H1 (cell line): ENCODE measurements around the gene TEX30. TPM values are rescaled to one million over a fixed set of nuclear protein-coding genes. Genes with fewer than 3 reads are reported as not detected.

Experiments
- CTCF ChIA-PET: fragments of 300-600 bp; sonication (Branson Sonifier 250); formaldehyde crosslinking; loops from one replicate; lab custom pipeline; 2021; ENCODE audit not compliant: partially characterized antibody; lab: Charles Lee
- POLR2A ChIA-PET: fragments of 300-600 bp; sonication (Branson Sonifier 250); formaldehyde crosslinking; loops from one replicate; lab custom pipeline; 2021; ENCODE audit warnings: inconsistent platforms; ENCODE audit not compliant: partially characterized antibody; lab: Charles Lee
- DNase-seq, 2 experiments: peaks; one replicate each; pipeline versions ENCODE4 v3.0.0 to v3.0.0-alpha.2; 2010 to 2022; ENCODE audit warnings: low spot score in 2 of 2, low read depth in 1 of 2, mixed read lengths in 1 of 2
- FAIRE-seq: peaks from 2 replicates; lab custom pipeline; 2011; peaks lifted over from hg19 to GRCh38; lab: Jason Lieb, UNC
- H2AFZ ChIP-seq: 2 replicates; pipeline ENCODE4 v1.8.1; 2012; ENCODE audit warnings: low read length, inconsistent platforms
- H2AK5ac ChIP-seq: 2 replicates; pipeline ENCODE4 v1.6.1; 2013; ENCODE audit warnings: low read depth, low read length
- H2BK120ac ChIP-seq: replicated peaks from 2 replicates; pipeline ENCODE3; 2013; ENCODE audit warnings: low read depth, low read length, inconsistent platforms
- H2BK12ac ChIP-seq: 2 replicates; pipeline ENCODE4 v1.6.1; 2013; ENCODE audit warnings: low read depth, low read length
- H2BK15ac ChIP-seq: 2 replicates; pipeline ENCODE4 v1.6.1; 2013; ENCODE audit warnings: low read length
- H2BK20ac ChIP-seq: 2 replicates; pipeline ENCODE4 v1.6.1; 2013; ENCODE audit warnings: low read length
- H2BK5ac ChIP-seq: 2 replicates; pipeline ENCODE4 v1.6.1; 2013; ENCODE audit warnings: low read depth, low read length
- H3K14ac ChIP-seq: 2 replicates; pipeline ENCODE4 v1.6.1; 2013; ENCODE audit warnings: inconsistent platforms; ENCODE audit not compliant: insufficient read length
- H3K18ac ChIP-seq: 2 replicates; pipeline ENCODE4 v1.6.1; 2013; ENCODE audit warnings: low read length; ENCODE audit errors: extremely low read depth
- H3K23ac ChIP-seq: 2 replicates; pipeline ENCODE4 v1.6.1; 2013; ENCODE audit warnings: inconsistent platforms; ENCODE audit not compliant: insufficient read length
- H3K23me2 ChIP-seq: 2 replicates; pipeline ENCODE4 v1.6.1; 2013; ENCODE audit warnings: low read depth, low read length
- H3K27ac ChIP-seq: 2 replicates; pipeline ENCODE4 v1.6.1; 2011; ENCODE audit warnings: low read depth, low read length, inconsistent platforms
- H3K27me3 ChIP-seq, 4 experiments: replicated peaks in 1 of 4; 1 replicate in 1 of 4; 2 replicates in 3 of 4; pipeline versions ENCODE4 v1.6.1 to v1.8.1; 2011 to 2013; ENCODE audit warnings: low read length in 3 of 4, mild to moderate bottlenecking in 3 of 4, inconsistent platforms in 2 of 4, mixed read lengths in 2 of 4, moderate library complexity in 1 of 4; ENCODE audit not compliant: control insufficient read depth in 3 of 4, insufficient read depth in 3 of 4; ENCODE audit errors: extremely low read depth in 1 of 4
- H3K36me3 ChIP-seq, 4 experiments: 2 replicates each; pipeline versions ENCODE4 v1.6.1 to v1.8.1; 2011 to 2013; ENCODE audit warnings: mild to moderate bottlenecking in 4 of 4, low read length in 3 of 4, moderate library complexity in 2 of 4, control low read depth in 1 of 4, inconsistent platforms in 1 of 4; ENCODE audit not compliant: insufficient read depth in 4 of 4, control insufficient read depth in 2 of 4
- H3K4ac ChIP-seq: replicated peaks from 2 replicates; pipeline ENCODE3; 2013; ENCODE audit warnings: low read length, low read depth, mixed read lengths, inconsistent platforms; ENCODE audit not compliant: insufficient read length
- H3K4me1 ChIP-seq, 4 experiments: replicated peaks in 1 of 4; 1 replicate in 1 of 4; 2 replicates in 3 of 4; pipeline versions ENCODE4 v1.6.1 to v1.8.1; 2011 to 2013; ENCODE audit warnings: low read length in 3 of 4, inconsistent platforms in 2 of 4, mixed read lengths in 1 of 4; ENCODE audit not compliant: insufficient read depth in 4 of 4, control insufficient read depth in 3 of 4
- H3K4me2 ChIP-seq, 2 experiments: 2 replicates each; pipeline versions ENCODE4 v1.6.1 to v1.8.1; 2011 to 2013; ENCODE audit warnings: low read depth in 2 of 2, low read length in 2 of 2, control low read depth in 1 of 2, inconsistent platforms in 1 of 2, mild to moderate bottlenecking in 1 of 2; ENCODE audit not compliant: insufficient read depth in 1 of 2
- H3K4me3 ChIP-seq, 4 experiments: fragments of 200-600, 300-600 bp in 1 of 4; sonication (generic), shearing (Covaris generic), sonication (Bioruptor Twin) in 1 of 4; 2 replicates each; pipeline versions ENCODE4 v1.5.1 to v1.8.1; 2011 to 2016; ENCODE audit warnings: low read length in 4 of 4, low read depth in 3 of 4, control low read depth in 2 of 4, inconsistent platforms in 2 of 4, mild to moderate bottlenecking in 2 of 4, mixed read lengths in 1 of 4, moderate library complexity in 1 of 4; ENCODE audit not compliant: insufficient read depth in 2 of 4; ENCODE audit errors: extremely low read depth in 1 of 4
- H3K56ac ChIP-seq: replicated peaks from 2 replicates; pipeline ENCODE3; 2013; ENCODE audit warnings: low read depth, mild to moderate bottlenecking, mixed read lengths, low read length, inconsistent platforms; ENCODE audit not compliant: insufficient read length
- H3K79me1 ChIP-seq: 2 replicates; pipeline ENCODE4 v1.6.1; 2013; ENCODE audit warnings: low read depth, low read length, control low read depth
- H3K79me2 ChIP-seq, 2 experiments: 2 replicates each; pipeline versions ENCODE4 v1.6.1 to v1.8.1; 2012 to 2013; ENCODE audit warnings: low read length in 2 of 2, mild to moderate bottlenecking in 2 of 2, inconsistent platforms in 1 of 2; ENCODE audit not compliant: insufficient read depth in 2 of 2, control insufficient read depth in 1 of 2
- H3K9ac ChIP-seq, 4 experiments: replicated peaks in 1 of 4; 1 replicate in 1 of 4; 2 replicates in 3 of 4; pipeline versions ENCODE4 v1.6.1 to v1.8.1; 2011 to 2013; ENCODE audit warnings: low read depth in 3 of 4, low read length in 3 of 4, control low read depth in 2 of 4, mild to moderate bottlenecking in 2 of 4, moderate library complexity in 2 of 4, inconsistent platforms in 1 of 4; ENCODE audit errors: extremely low read depth in 1 of 4
- H3K9me3 ChIP-seq, 2 experiments: 2 replicates each; pipeline versions ENCODE4 v1.6.1 to v1.8.1; 2012 to 2013; ENCODE audit warnings: mild to moderate bottlenecking in 2 of 2, moderate library complexity in 2 of 2, control low read depth in 1 of 2, inconsistent platforms in 1 of 2, low read depth in 1 of 2, low read length in 1 of 2, mixed read lengths in 1 of 2; ENCODE audit not compliant: insufficient read depth in 2 of 2
- H4K20me1 ChIP-seq, 2 experiments: replicated peaks in 1 of 2; 2 replicates each; pipeline versions ENCODE3 to v1.8.1; 2011 to 2013; ENCODE audit warnings: inconsistent platforms in 2 of 2, low read length in 2 of 2, mild to moderate bottlenecking in 1 of 2; ENCODE audit not compliant: insufficient read depth in 2 of 2, control insufficient read depth in 1 of 2
- H4K5ac ChIP-seq: 2 replicates; pipeline ENCODE4 v1.6.1; 2013; ENCODE audit warnings: low read length, low read depth, mixed read lengths, inconsistent platforms; ENCODE audit not compliant: insufficient read length
- H4K8ac ChIP-seq: 2 replicates; pipeline ENCODE4 v1.8.0; 2013; ENCODE audit warnings: mild to moderate bottlenecking, moderate library complexity, low read length, inconsistent platforms; ENCODE audit not compliant: insufficient read depth; ENCODE audit errors: extremely low read depth
- H4K91ac ChIP-seq: replicated peaks from 2 replicates; pipeline ENCODE3; 2013; ENCODE audit warnings: low read length, mixed read lengths, inconsistent platforms; ENCODE audit not compliant: insufficient read length
- ATF3 ChIP-seq: IDR thresholded peaks from 2 replicates; pipeline ENCODE4 v1.6.1; 2011; ENCODE audit warnings: low read depth, mild to moderate bottlenecking, low read length; ENCODE audit not compliant: insufficient read depth
- CBX5 ChIP-seq: fragments of 300-800, 300-1000 bp; sonication (generic); IDR thresholded peaks from 2 replicates; pipeline ENCODE4 v1.7.1; 2016; ENCODE audit warnings: antibody characterized with exemption, low read length, low read depth
- CREB1 ChIP-seq: IDR thresholded peaks from 2 replicates; pipeline ENCODE4 v1.6.1; 2012; ENCODE audit warnings: inconsistent platforms
- CTBP2 ChIP-seq: IDR thresholded peaks from 2 replicates; pipeline ENCODE4 v1.7.0; 2011; ENCODE audit warnings: borderline replicate concordance, mild to moderate bottlenecking, moderate library complexity, mixed read lengths, low read length; ENCODE audit not compliant: insufficient read depth, insufficient read length
- MAFK ChIP-seq: IDR thresholded peaks from 2 replicates; pipeline ENCODE4 v1.6.1; 2012; ENCODE audit warnings: low read depth, mild to moderate bottlenecking, improper control_type of control experiment, low read length
- NANOG ChIP-seq: IDR thresholded peaks from 2 replicates; pipeline ENCODE4 v1.6.1; 2011; ENCODE audit warnings: low read length, low read depth, mild to moderate bottlenecking, inconsistent platforms; ENCODE audit not compliant: insufficient read depth, poor library complexity, severe bottlenecking
- POU5F1 ChIP-seq: IDR thresholded peaks from 2 replicates; pipeline ENCODE4 v1.6.1; 2011; ENCODE audit warnings: low read depth, mild to moderate bottlenecking, low read length, moderate library complexity
- RAD21 ChIP-seq, 2 experiments: IDR thresholded peaks in 1 of 2; conservative IDR thresholded peaks in 1 of 2; 2 replicates each; pipeline ENCODE4 v1.6.1; 2011; ENCODE audit warnings: low read depth in 2 of 2, low read length in 2 of 2, improper control_type of control experiment in 1 of 2, inconsistent platforms in 1 of 2, mild to moderate bottlenecking in 1 of 2, moderate library complexity in 1 of 2
- TCF12 ChIP-seq: IDR thresholded peaks from 2 replicates; pipeline ENCODE4 v1.6.1; 2011; ENCODE audit warnings: low read depth, mild to moderate bottlenecking, low read length
- TEAD4 ChIP-seq: IDR thresholded peaks from 2 replicates; pipeline ENCODE4 v1.6.1; 2012; ENCODE audit warnings: low read depth, low read length, inconsistent platforms, mixed read lengths
- WGBS, 2 experiments: shearing (Covaris generic) in 1 of 2; methylation state at CpG; one replicate each; pipeline versions ENCODE4 v1.1.6 to v1.1.7; 2013 to 2015; ENCODE audit warnings: low lambda C conversion rate in 2 of 2, mixed read lengths in 2 of 2, inconsistent platforms in 1 of 2, low coverage in 1 of 2, missing lambda C conversion rate in 1 of 2; ENCODE audit not compliant: insufficient replicate concordance in 2 of 2, insufficient coverage in 1 of 2, insufficient read length in 1 of 2; ENCODE audit errors: extremely low coverage in 1 of 2, missing lambda C conversion rate in 1 of 2; 5-methylcytosine and 5-hydroxymethylcytosine counted together
- polyA plus RNA-seq, 7 experiments: library from polyadenylated mRNA; depleted of rRNA in 3 of 7; stranded (reverse) in 5 of 7; unstranded in 2 of 7; fragments of >200 nt in 5 of 7; fragments of 200-250 nt in 2 of 7; gene quantifications; 1 replicate in 5 of 7; 2 replicates in 1 of 7; 4 replicates in 1 of 7; pipeline versions ENCODE4 v1.2.1 to v1.2.3, GENCODE V29; 2011 to 2013; ENCODE audit warnings: missing spikeins in 2 of 7, mixed read lengths in 2 of 7
- total RNA-seq: library from RNA; stranded (reverse); fragmentation: NEBNext Ultra II Directional; extraction: Animal tissue kit (Norgen Biotek cat#: 25700); gene quantifications from 2 replicates; pipeline ENCODE4 v1.2.1, GENCODE V29; 2021
- TF ChIP-seq, protein P1 (sequence below): IDR thresholded peaks from 2 replicates; pipeline ENCODE4 v1.6.1; 2012; ENCODE audit warnings: inconsistent platforms

TEX30 gene
- total and polyA plus RNA-seq, 2 of the 8 experiments (the other 6 are each of a cell fraction or from before 2014, with no cell fraction given): 6.5 to 10.3 TPM

- Histone ChIP-seq H3K27me3 (peaks cover 0 to 18% (median 12%) of the 10 kb centered on the region in 4 experiments; a peak in 5 of 7 replicates), H3K56ac (no peak overlapping the region), H3K4me3 (no peak overlapping the region), H4K20me1 (peaks cover 0 to 2% of the 10 kb centered on the region in 2 experiments), H3K27ac (no peak overlapping the region), H3K18ac (no peak overlapping the region), H3K14ac (no peak overlapping the region), H3K23ac (no peak overlapping the region), H4K5ac (no peak overlapping the region), H3K9ac (no peak overlapping the region), H2BK12ac (no peak overlapping the region), H3K4me1 (peaks cover 0 to 6% (median 2%) of the 10 kb centered on the region in 4 experiments; a peak in 2 of 7 replicates), H3K4me2 (no peak overlapping the region), H4K8ac (no peak overlapping the region), H3K23me2 (peaks cover 5% of the 10 kb centered on the region), H4K91ac (no peak overlapping the region), H2BK5ac (no peak overlapping the region), H3K36me3 (peaks cover 0 to 6% (median 0%) of the 10 kb centered on the region in 4 experiments; a peak in 2 of 8 replicates), H2BK15ac (no peak overlapping the region), H3K4ac (no peak overlapping the region), H2AFZ (no peak overlapping the region), H2AK5ac (no peak overlapping the region), H2BK120ac (no peak overlapping the region), H3K79me1 (no peaks in the 10 kb centered on the region), H3K79me2 (no peaks in the 10 kb centered on the region), H2BK20ac (no peak overlapping the region), H3K9me3 (peaks cover 0 to 4% of the 10 kb centered on the region in 2 experiments; a peak in 1 of 4 replicates)
- FAIRE-seq (no peak), DNase-seq (no peak)
- CTCF ChIA-PET: interaction anchor here (1.0 to 5.6 kb wide), 3 partner anchors 29 to 182 kb away, joined by 3 to 28 read pairs (median 4); no protein-coding TSS in a partner anchor
- 91% methylated on average over 6 of the region's 6 CpGs; no CpG with 5 or more reads in 1 of the 2 experiments for WGBS, 2 experiments
- POLR2A ChIA-PET: interaction anchor here (2.5 kb wide), 1 partner anchor 14 kb away, joined by 6 read pairs; no protein-coding TSS in a partner anchor
- TF ChIP-seq RAD21 (IDR thresholded peaks at IDR 0.05 in 1 of 2, conservative IDR thresholded peaks at IDR 0.05 in 1 of 2; ENCODE audit: low read depth in 2 of 2, low read length in 2 of 2): no peak
- no peak for TF ChIP-seq POU5F1
- TF ChIP-seq CREB1: no peak
- TF ChIP-seq MAFK: no peak
- TF ChIP-seq TCF12: no peak
- TF ChIP-seq, protein P1, sequence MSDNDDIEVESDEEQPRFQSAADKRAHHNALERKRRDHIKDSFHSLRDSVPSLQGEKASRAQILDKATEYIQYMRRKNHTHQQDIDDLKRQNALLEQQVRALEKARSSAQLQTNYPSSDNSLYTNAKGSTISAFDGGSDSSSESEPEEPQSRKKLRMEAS: no peak
- TF ChIP-seq TEAD4: no peak
- no peak for TF ChIP-seq CBX5
- TF ChIP-seq ATF3: no peak
- TF ChIP-seq NANOG: no peak
- no peak for TF ChIP-seq CTBP2
Measured at GRCh38 chr13:102771298-102772041, 2.1 kb downstream of the TEX30 start.
